A549 treated with Mapracorat at 1 μM for 4 hours (cell line): Measurements from ENCODE around the gene SLC10A3. TPM values are rescaled to one million over a fixed set of nuclear protein-coding genes. Genes with fewer than 3 reads are reported as not detected.

Source experiments
- total RNA-seq: library from RNA; stranded (reverse); fragments of 200-300 nt; extraction: Qiagen RNA extraction; gene quantifications from 5 replicates; pipeline ENCODE4 v1.2.3, GENCODE V29; 2022

SLC10A3 gene
- total RNA-seq = 29.9 to 42.7 TPM (median 41.5 TPM) in 5 replicates

GRCh38 chrX:154490414-154491083, at the start of gene SLC10A3:
TSS of gene SLC10A3 (minus strand) at chrX:154490629. CDS start at chrX:154488940, 1,689 bp downstream.

GRCh38 chrX:154515966-154516655, 25.7 kb upstream of the SLC10A3 start, which contains the start of gene FAM3A:
TSS of gene FAM3A (minus strand) at chrX:154516232. CDS start at chrX:154515772, 460 bp downstream.

GRCh38 chrX:154486396-154487207, 3.8 kb downstream of the SLC10A3 start, which contains the start of gene UBL4A:
TSS of gene UBL4A (minus strand) at chrX:154486615. CDS start at chrX:154486584, 31 bp downstream.

GRCh38 chrX:154478728-154479622, 11.5 kb downstream of the SLC10A3 start, which contains the start of gene LAGE3:
TSS of gene LAGE3 (minus strand) at chrX:154479281. CDS start at chrX:154478915, 366 bp downstream.

GRCh38 chrX:154458116-154458953, 32.1 kb downstream of the SLC10A3 start, which contains the start of gene PLXNA3:
TSS of gene PLXNA3 (plus strand) at chrX:154458281. CDS start at chrX:154460184, 1,903 bp downstream.

GRCh38 chrX:154443992-154444754, 46.3 kb downstream of the SLC10A3 start, which contains the start of gene FAM50A:
TSS of gene FAM50A (plus strand) at chrX:154444141. CDS start at chrX:154444236, 95 bp downstream.

Other genes starting within 250 kb of the SLC10A3 start
- not detected in 5 replicates for gene OPN1MW3, start 233.0 kb downstream of the SLC10A3 start, total RNA-seq
- not detected in 5 replicates for gene TEX28, start 195.5 kb downstream of the SLC10A3 start, total RNA-seq
- gene TKTL1, start 194.8 kb downstream of the SLC10A3 start, total RNA-seq = 0.10 to 0.34 TPM in 2 of 5 replicates, not detected in the others
- 1,424 to 1,705 TPM (median 1,562 TPM) in 5 replicates for gene FLNA, start 116.0 kb downstream of the SLC10A3 start, total RNA-seq
- 137 to 168 TPM (median 157 TPM) in 5 replicates for gene EMD, start 111.3 kb downstream of the SLC10A3 start, total RNA-seq
- 5,331 to 5,684 TPM (median 5,492 TPM) in 5 replicates for gene RPL10, start 92.3 kb downstream of the SLC10A3 start, total RNA-seq
- gene DNASE1L1, start 81.4 kb downstream of the SLC10A3 start, total RNA-seq = 26.3 to 35.0 TPM (median 30.5 TPM) in 5 replicates
- gene TAFAZZIN, start 79.1 kb downstream of the SLC10A3 start, total RNA-seq = 30.7 to 42.5 TPM (median 41.1 TPM) in 5 replicates
- gene ATP6AP1, start 62.0 kb downstream of the SLC10A3 start, total RNA-seq = 80.3 to 111 TPM (median 104 TPM) in 5 replicates
- gene GDI1, start 53.5 kb downstream of the SLC10A3 start, total RNA-seq = 96.6 to 108 TPM (median 102 TPM) in 5 replicates
- gene FAM50A, start 46.5 kb downstream of the SLC10A3 start, total RNA-seq = 96.4 to 128 TPM (median 111 TPM) in 5 replicates
- gene PLXNA3, start 32.3 kb downstream of the SLC10A3 start, total RNA-seq = 9.4 to 21.7 TPM (median 13.8 TPM) in 5 replicates
- gene LAGE3, start 11.3 kb downstream of the SLC10A3 start, total RNA-seq = 46.6 to 72.5 TPM (median 69.3 TPM) in 5 replicates
- gene UBL4A, start 4.0 kb downstream of the SLC10A3 start, total RNA-seq = 60.6 to 74.3 TPM (median 69.8 TPM) in 5 replicates
- 30.7 to 48.5 TPM (median 45.5 TPM) in 5 replicates for gene FAM3A, start 25.6 kb upstream of the SLC10A3 start, total RNA-seq
- 1,294 to 1,535 TPM (median 1,398 TPM) in 5 replicates for gene G6PD, start 56.2 kb upstream of the SLC10A3 start, total RNA-seq
- gene IKBKG, start 57.0 kb upstream of the SLC10A3 start, total RNA-seq = 34.5 to 47.0 TPM (median 43.8 TPM) in 5 replicates
- not detected in 5 replicates for gene CTAG1A, start 94.5 kb upstream of the SLC10A3 start, total RNA-seq
- not detected in 5 replicates for gene CTAG1B, start 128.7 kb upstream of the SLC10A3 start, total RNA-seq
- gene CTAG2, start 162.9 kb upstream of the SLC10A3 start, total RNA-seq = not detected in 5 replicates